Kidney epithelial cell (primary cell): Measurements from ENCODE around the gene ANKRD9. TPM values are rescaled to one million over a fixed set of nuclear protein-coding genes. Genes with fewer than 3 reads are reported as not detected.

Experiments
- DNase-seq: peaks from one replicate; pipeline ENCODE4 v3.0.0-alpha.2; 2010; ENCODE audit warnings: low read depth
- H3K27me3 ChIP-seq: 2 replicates; pipeline ENCODE4 v1.6.0; 2011; ENCODE audit warnings: low read length; ENCODE audit not compliant: control insufficient read depth, insufficient read depth
- H3K36me3 ChIP-seq: 2 replicates; pipeline ENCODE4 v1.5.1; 2011; ENCODE audit warnings: low read length; ENCODE audit not compliant: control insufficient read depth, insufficient read depth
- H3K4me3 ChIP-seq: 2 replicates; pipeline ENCODE4 v1.5.1; 2011; ENCODE audit warnings: low read depth, mild to moderate bottlenecking, control low read depth, low read length
- CTCF ChIP-seq: IDR thresholded peaks from 2 replicates; pipeline ENCODE4 v1.5.1; 2011; ENCODE audit warnings: mild to moderate bottlenecking, moderate library complexity, low read length, control low read depth, inconsistent platforms; ENCODE audit not compliant: insufficient read depth, poor library complexity, severe bottlenecking
- total RNA-seq: library from RNA; depleted of rRNA; stranded (reverse); fragments of >200 nt; gene quantifications from 2 replicates; pipeline ENCODE4 v1.2.3, GENCODE V29; 2015

ANKRD9 gene
- total RNA-seq, 1 donor from 2014 or later: 35.6 TPM

GRCh38 chr14:102491786-102492530, 17.6 kb downstream of the ANKRD9 start:
- DNase-seq: no peak
- Histone ChIP-seq H3K36me3 (no peaks in the 10 kb centered on the region), H3K4me3 (no peak overlapping the region), H3K27me3 (no peaks in the 10 kb centered on the region)
- TF ChIP-seq CTCF: no peak

GRCh38 chr14:102491366-102491765, 18.2 kb downstream of the ANKRD9 start:
- Histone ChIP-seq H3K4me3 (no peak overlapping the region), H3K36me3 (no peaks in the 10 kb centered on the region), H3K27me3 (no peaks in the 10 kb centered on the region)
- TF ChIP-seq CTCF: no peak
- no peak for DNase-seq

GRCh38 chr14:102490456-102490855, 19.1 kb downstream of the ANKRD9 start:
- no peak for TF ChIP-seq CTCF

GRCh38 chr14:102487204-102487577, 22.4 kb downstream of the ANKRD9 start:
- no peak for DNase-seq
- TF ChIP-seq CTCF: no peak

More at GRCh38 chr14:102490456-102490855, 19.1 kb downstream of the ANKRD9 start:
- no peak for DNase-seq
- no peaks in the 10 kb centered on the region for H3K36me3 ChIP-seq
- no peaks in the 10 kb centered on the region for H3K27me3 ChIP-seq
- H3K4me3 ChIP-seq: no peak overlapping the region

GRCh38 chr14:102486513-102487203, 22.9 kb downstream of the ANKRD9 start:
- Histone ChIP-seq H3K4me3 (no peak overlapping the region), H3K36me3 (no peaks in the 10 kb centered on the region), H3K27me3 (no peaks in the 10 kb centered on the region)
- DNase-seq: no peak
- TF ChIP-seq CTCF: no peak

More at GRCh38 chr14:102487204-102487577, 22.4 kb downstream of the ANKRD9 start:
- no peaks in the 10 kb centered on the region for H3K36me3 ChIP-seq
- no peaks in the 10 kb centered on the region for H3K27me3 ChIP-seq
- no peak overlapping the region for H3K4me3 ChIP-seq
